LNCaP clone FGC (cell line): ENCODE data around the gene SLC10A7.

Experiments used
- DNase-seq: peaks from one replicate; pipeline ENCODE4 v3.0.0-alpha.2; 2011; ENCODE audit warnings: low read depth
- H3K4me3 ChIP-seq: 2 replicates; pipeline ENCODE4 v1.5.1; 2011; ENCODE audit warnings: mild to moderate bottlenecking, low read depth, low read length, control low read depth
- CTCF ChIP-seq: IDR thresholded peaks from 2 replicates; pipeline ENCODE4 v1.5.1; 2012; ENCODE audit warnings: mild to moderate bottlenecking; ENCODE audit not compliant: control insufficient read depth, insufficient read depth; ENCODE audit errors: extremely low read depth

SLC10A7 gene

GRCh38 chr4:146342600-146343192 lies 179.0 kb downstream of the SLC10A7 start:
- H3K4me3 ChIP-seq, result no peak overlapping the region
- DNase-seq, result peak; percentile 41
- peak; percentile 27; the same call in 1 of the 2 replicates for TF ChIP-seq CTCF

GRCh38 chr4:146340798-146341197 lies 180.9 kb downstream of the SLC10A7 start:
- H3K4me3 ChIP-seq, result no peak overlapping the region
- DNase-seq, result no peak
- peak; percentile 44 for TF ChIP-seq CTCF

GRCh38 chr4:146338512-146338911 lies 183.2 kb downstream of the SLC10A7 start:
- no peak overlapping the region for H3K4me3 ChIP-seq
- 0 out of 2 replicates have a peak, but pooled peaks have one; percentile 3 for TF ChIP-seq CTCF
- DNase-seq, result no peak

GRCh38 chr4:146336410-146336807 lies 185.3 kb downstream of the SLC10A7 start:
- peak; percentile 90 for DNase-seq
- no peak overlapping the region for H3K4me3 ChIP-seq
- TF ChIP-seq CTCF, result no peak

- peak; percentile 81 for DNase-seq
- TF ChIP-seq CTCF, result no peak
- no peak overlapping the region for H3K4me3 ChIP-seq
Measured at GRCh38 chr4:146335763-146336409, 185.9 kb downstream of the SLC10A7 start.

GRCh38 chr4:146334862-146335449 lies 186.8 kb downstream of the SLC10A7 start:
- no peak for DNase-seq
- TF ChIP-seq CTCF, result no peak
- no peak overlapping the region for H3K4me3 ChIP-seq
